Caco-2 (cell line): ENCODE data around the gene STXBP3. TPM values are rescaled to one million over a fixed set of nuclear protein-coding genes. Genes with fewer than 3 reads are reported as not detected.
"Not testable (repeated sequence)": the region's sequence is repeated elsewhere in the genome, so short reads cannot be mapped to it uniquely, and the experiment has no call there.

Source experiments
- BruUV-seq: library from RNA; stranded (reverse); fragments of 400-500 nt; replicated peaks from 2 replicates; lab custom pipeline; 2021; lab: Mats Ljungman, UMichigan
- CTCF ChIA-PET: fragments of 300-600 bp; sonication (Branson Sonifier 250); formaldehyde crosslinking; loops from one replicate; lab custom pipeline; 2022; ENCODE audit warnings: antibody characterized with exemption; lab: Charles Lee
- POLR2A ChIA-PET: fragments of 300-600 bp; sonication (Branson Sonifier 250); formaldehyde crosslinking; loops from one replicate; lab custom pipeline; 2022; ENCODE audit warnings: antibody characterized with exemption; lab: Charles Lee
- DNase-seq, 2 experiments: peaks; one replicate each; pipeline versions ENCODE4 v3.0.0 to v3.0.0-alpha.2; 2020 to 2022
- H3K27me3 ChIP-seq: replicated peaks from 2 replicates; pipeline ENCODE4 v1.6.0; 2011; ENCODE audit warnings: low read length; ENCODE audit not compliant: control insufficient read depth, insufficient read depth
- H3K36me3 ChIP-seq: 2 replicates; pipeline ENCODE4 v1.5.1; 2011; ENCODE audit warnings: low read length; ENCODE audit not compliant: control insufficient read depth, insufficient read depth
- H3K4me1 ChIP-seq: fragments of 250-450 bp; sonication (Bioruptor Pico); 2 replicates; pipeline ENCODE4 v1.5.1; 2020; ENCODE audit warnings: mild to moderate bottlenecking
- H3K4me3 ChIP-seq: 2 replicates; pipeline ENCODE4 v1.5.1; 2011; ENCODE audit warnings: low read depth, mild to moderate bottlenecking, control low read depth, low read length
- H3K9me3 ChIP-seq: fragments of 250-450 bp; sonication (Bioruptor Pico); 2 replicates; pipeline ENCODE4 v1.5.1; 2020; ENCODE audit warnings: mild to moderate bottlenecking, moderate library complexity
- H3K27ac Mint-ChIP-seq: one replicate; pipeline ENCODE4 v1.8.0; 2022; ENCODE audit warnings: mixed read lengths; ENCODE audit not compliant: unreplicated experiment
- H3K27me3 Mint-ChIP-seq: one replicate; pipeline ENCODE4 v1.8.0; 2022; ENCODE audit warnings: mixed read lengths; ENCODE audit not compliant: insufficient read depth, unreplicated experiment
- H3K36me3 Mint-ChIP-seq: one replicate; pipeline ENCODE4 v1.8.0; 2022; ENCODE audit warnings: mild to moderate bottlenecking, mixed read lengths; ENCODE audit not compliant: insufficient read depth, unreplicated experiment
- H3K4me1 Mint-ChIP-seq: one replicate; pipeline ENCODE4 v1.8.0; 2022; ENCODE audit warnings: low read depth, mixed read lengths; ENCODE audit not compliant: unreplicated experiment
- H3K4me3 Mint-ChIP-seq: one replicate; pipeline ENCODE4 v1.8.0; 2022; ENCODE audit warnings: mild to moderate bottlenecking, moderate library complexity, mixed read lengths; ENCODE audit not compliant: unreplicated experiment
- H3K9me3 Mint-ChIP-seq: one replicate; pipeline ENCODE4 v1.8.0; 2022; ENCODE audit warnings: mixed read lengths; ENCODE audit not compliant: unreplicated experiment
- CTCF ChIP-seq, 2 experiments: fragments of 200-600 bp in 1 of 2; IDR thresholded peaks; 1 replicate in 1 of 2; 2 replicates in 1 of 2; pipeline versions ENCODE4 v1.5.1 to v1.8.0; 2011 to 2022; ENCODE audit warnings: antibody characterized with exemption in 1 of 2, control low read depth in 1 of 2, inconsistent platforms in 1 of 2, low read depth in 1 of 2, low read length in 1 of 2, mild to moderate bottlenecking in 1 of 2, moderate library complexity in 1 of 2; ENCODE audit not compliant: insufficient read depth in 1 of 2, severe bottlenecking in 1 of 2, unreplicated experiment in 1 of 2
- intact Hi-C: fragments of 100-400 bp; cut with micrococcal nuclease; formaldehyde crosslinking; loops from one replicate; pipeline ENCODE4 v1.10.0; 2022; ENCODE audit not compliant: unreplicated experiment
- total RNA-seq: library from RNA; stranded (reverse); gene quantifications from 2 replicates; pipeline ENCODE4 v1.2.3, GENCODE V29; 2022

Gene STXBP3
- total RNA-seq, 1 experiment from 2014 or later = 34.3 TPM

- CTCF ChIA-PET = no interaction called here
- Mint-ChIP-seq H3K27me3 (no peaks in the 10 kb centered on the region), H3K36me3 (peaks cover 37% of the 10 kb centered on the region), H3K4me1 (no peaks in the 10 kb centered on the region), H3K27ac (no peak overlapping the region), H3K9me3 (peaks cover 5% of the 10 kb centered on the region), H3K4me3 (no peak overlapping the region)
- no peak for DNase-seq
- Histone ChIP-seq H3K4me1 (peaks cover 9% of the 10 kb centered on the region; the same call in 1 of the 2 replicates), H3K9me3 (peaks cover 8% of the 10 kb centered on the region), H3K4me3 (no peak overlapping the region), H3K27me3 (no peaks in the 10 kb centered on the region), H3K36me3 (no peaks in the 10 kb centered on the region)
- TF ChIP-seq CTCF (IDR thresholded peaks at IDR 0.05; ENCODE audit: insufficient read depth in 1 of 2, low read depth in 1 of 2, low read length in 1 of 2, severe bottlenecking in 1 of 2, unreplicated experiment in 1 of 2) = no peak
- POLR2A ChIA-PET = no interaction called here
- intact Hi-C loops = no loop called here
- BruUV-seq = no TSS peak
Measured at GRCh38 chr1:108780937-108781574, 34.6 kb downstream of the STXBP3 start.

GRCh38 chr1:108781575-108781944, 35.1 kb downstream of the STXBP3 start:
- H3K4me3 ChIP-seq, H3K9me3 Mint-ChIP-seq, H3K4me1 ChIP-seq, H3K27me3 Mint-ChIP-seq, H3K36me3 ChIP-seq, BruUV-seq, POLR2A ChIA-PET, H3K27me3 ChIP-seq, H3K4me1 Mint-ChIP-seq, intact Hi-C loops, H3K4me3 Mint-ChIP-seq, H3K27ac Mint-ChIP-seq, DNase-seq, H3K9me3 ChIP-seq, CTCF ChIA-PET: not testable (repeated sequence)
- H3K36me3 Mint-ChIP-seq = peaks cover 42% of the 10 kb centered on the region

GRCh38 chr1:108785264-108785663, 38.8 kb downstream of the STXBP3 start:
- TF ChIP-seq CTCF (IDR thresholded peaks at IDR 0.05; ENCODE audit: insufficient read depth in 1 of 2, low read depth in 1 of 2, low read length in 1 of 2, severe bottlenecking in 1 of 2, unreplicated experiment in 1 of 2) = no peak
- Mint-ChIP-seq H3K9me3 (peaks cover 10% of the 10 kb centered on the region), H3K27me3 (no peaks in the 10 kb centered on the region), H3K36me3 (peaks cover 40% of the 10 kb centered on the region), H3K27ac (no peak overlapping the region), H3K4me3 (no peak overlapping the region), H3K4me1 (peaks cover under 1% of the 10 kb centered on the region)
- ChIA-PET CTCF (no interaction called here), POLR2A (no interaction called here)
- Histone ChIP-seq H3K27me3 (no peaks in the 10 kb centered on the region), H3K4me1 (peaks cover 7% of the 10 kb centered on the region; the same call in 1 of the 2 replicates), H3K4me3 (no peak overlapping the region), H3K36me3 (no peaks in the 10 kb centered on the region), H3K9me3 (peaks cover 8% of the 10 kb centered on the region)
- no TSS peak for BruUV-seq
- DNase-seq = no peak
- intact Hi-C loops = no loop called here
